Fibroblast of skin of scalp (primary cell): Measurements from ENCODE around the gene SNRNP25.
"Not testable (repeated sequence)": the region's sequence is repeated elsewhere in the genome, so short reads cannot be mapped to it uniquely, and the experiment has no call there.

ENCODE experiments used
- DNase-seq: peaks from one replicate; pipeline ENCODE4 v3.0.0-alpha.2; 2013

The SNRNP25 gene

GRCh38 chr16:42069-42457, 11.6 kb upstream of the SNRNP25 start:
- DNase-seq, result no peak

GRCh38 chr16:42691-43090, 10.9 kb upstream of the SNRNP25 start:
- no peak for DNase-seq

GRCh38 chr16:43294-43693, 10.3 kb upstream of the SNRNP25 start:
- no peak for DNase-seq

- DNase-seq, result no peak
Measured at GRCh38 chr16:44655-45054, 9.0 kb upstream of the SNRNP25 start.

GRCh38 chr16:45454-45853, 8.2 kb upstream of the SNRNP25 start:
- DNase-seq, result no peak

GRCh38 chr16:46510-46909, 7.1 kb upstream of the SNRNP25 start:
- DNase-seq, result not testable (repeated sequence)

GRCh38 chr16:47234-47633, 6.4 kb upstream of the SNRNP25 start:
- DNase-seq, result no peak

GRCh38 chr16:50769-51591, 2.6 kb upstream of the SNRNP25 start:
- no peak for DNase-seq

GRCh38 chr16:54237-54581, 581 bp downstream of the SNRNP25 start:
- DNase-seq, result no peak

GRCh38 chr16:55571-56136, 2.0 kb downstream of the SNRNP25 start:
- DNase-seq, result no peak

GRCh38 chr16:56231-56927, 2.8 kb downstream of the SNRNP25 start:
- DNase-seq, result no peak

GRCh38 chr16:57711-58110, 4.1 kb downstream of the SNRNP25 start:
- no peak for DNase-seq

GRCh38 chr16:58491-59439, 5.1 kb downstream of the SNRNP25 start:
- no peak for DNase-seq

GRCh38 chr16:59440-60059, 5.9 kb downstream of the SNRNP25 start:
- no peak for DNase-seq

GRCh38 chr16:60166-60565, 6.5 kb downstream of the SNRNP25 start:
- DNase-seq, result no peak

- DNase-seq, result no peak
Measured at GRCh38 chr16:60929-61878, 7.6 kb downstream of the SNRNP25 start.

- no peak for DNase-seq
Measured at GRCh38 chr16:61879-62281, 8.3 kb downstream of the SNRNP25 start.

GRCh38 chr16:62283-62967, 8.8 kb downstream of the SNRNP25 start:
- DNase-seq, result no peak

GRCh38 chr16:62968-63391, 9.4 kb downstream of the SNRNP25 start:
- no peak for DNase-seq

GRCh38 chr16:63466-63865, 9.8 kb downstream of the SNRNP25 start:
- no peak for DNase-seq
